ENCODE measurements around the gene ADAMTSL2.

Gene ADAMTSL2

GRCh38 chr9:133556354-133556753 is 21.9 kb downstream of the ADAMTSL2 start:
- TF ChIP-seq ZFX (IDR thresholded peaks at IDR 0.05): no peak
- TF ChIP-seq, protein P1, sequence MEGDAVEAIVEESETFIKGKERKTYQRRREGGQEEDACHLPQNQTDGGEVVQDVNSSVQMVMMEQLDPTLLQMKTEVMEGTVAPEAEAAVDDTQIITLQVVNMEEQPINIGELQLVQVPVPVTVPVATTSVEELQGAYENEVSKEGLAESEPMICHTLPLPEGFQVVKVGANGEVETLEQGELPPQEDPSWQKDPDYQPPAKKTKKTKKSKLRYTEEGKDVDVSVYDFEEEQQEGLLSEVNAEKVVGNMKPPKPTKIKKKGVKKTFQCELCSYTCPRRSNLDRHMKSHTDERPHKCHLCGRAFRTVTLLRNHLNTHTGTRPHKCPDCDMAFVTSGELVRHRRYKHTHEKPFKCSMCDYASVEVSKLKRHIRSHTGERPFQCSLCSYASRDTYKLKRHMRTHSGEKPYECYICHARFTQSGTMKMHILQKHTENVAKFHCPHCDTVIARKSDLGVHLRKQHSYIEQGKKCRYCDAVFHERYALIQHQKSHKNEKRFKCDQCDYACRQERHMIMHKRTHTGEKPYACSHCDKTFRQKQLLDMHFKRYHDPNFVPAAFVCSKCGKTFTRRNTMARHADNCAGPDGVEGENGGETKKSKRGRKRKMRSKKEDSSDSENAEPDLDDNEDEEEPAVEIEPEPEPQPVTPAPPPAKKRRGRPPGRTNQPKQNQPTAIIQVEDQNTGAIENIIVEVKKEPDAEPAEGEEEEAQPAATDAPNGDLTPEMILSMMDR (conservative IDR thresholded peaks at IDR 0.05): no peak
- H3K27ac ChIP-seq: no peak overlapping the region

DNA sequence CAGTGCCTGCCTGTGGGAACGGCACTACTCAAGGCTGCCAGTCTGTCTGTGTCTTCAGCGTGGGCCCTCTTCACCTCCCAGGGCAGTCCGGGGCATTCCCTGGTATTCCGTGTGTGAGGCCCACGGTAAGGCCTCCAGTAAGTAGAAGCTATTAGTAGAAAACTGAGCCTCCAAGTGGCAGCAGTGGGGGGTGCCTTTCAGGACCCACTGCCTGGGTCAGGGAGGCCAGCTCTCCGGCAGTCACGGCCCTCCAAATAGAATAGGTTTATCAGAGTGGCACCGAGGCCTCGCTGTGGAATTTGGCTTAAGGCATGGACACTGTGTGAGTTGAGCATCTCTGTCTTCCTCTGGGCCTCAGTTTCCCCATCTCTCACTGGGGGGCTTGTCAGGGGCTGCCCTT is 23.1 kb downstream of the ADAMTSL2 start:
- TF ChIP-seq, protein P1 (conservative IDR thresholded peaks at IDR 0.05): no peak
- TF ChIP-seq ZFX (IDR thresholded peaks at IDR 0.05): no peak
- H3K27ac ChIP-seq: no peak overlapping the region

- TF ChIP-seq, protein P1 (conservative IDR thresholded peaks at IDR 0.05): no peak
- TF ChIP-seq ZFX (IDR thresholded peaks at IDR 0.05): no peak
- no peak overlapping the region for H3K27ac ChIP-seq
Measured at GRCh38 chr9:133558191-133559126, 24.0 kb downstream of the ADAMTSL2 start.

DNA sequence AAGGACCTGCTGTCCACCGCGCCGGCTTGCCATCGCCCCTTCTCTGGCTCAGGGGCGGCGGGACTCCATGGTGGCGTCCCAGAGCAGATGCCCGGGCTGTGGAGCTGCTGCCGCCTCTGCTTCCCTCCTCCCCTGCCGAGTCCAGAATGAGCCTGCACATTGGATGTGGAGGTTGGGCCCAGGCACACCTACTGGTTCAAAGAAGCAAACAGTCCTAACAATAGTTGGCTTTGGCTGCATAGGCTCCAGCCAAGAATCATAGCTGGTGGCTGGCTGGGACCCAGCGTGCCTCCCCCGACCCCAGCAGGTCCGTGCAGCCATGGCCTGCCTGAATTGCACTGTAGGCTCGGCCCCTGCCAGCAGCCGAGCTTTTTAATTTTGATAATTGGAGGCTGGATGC is 25.8 kb downstream of the ADAMTSL2 start:
- no peak for TF ChIP-seq ZFX (IDR thresholded peaks at IDR 0.05)
- TF ChIP-seq, protein P1 (conservative IDR thresholded peaks at IDR 0.05): no peak
- H3K27ac ChIP-seq: no peak overlapping the region

- no peak overlapping the region for H3K27ac ChIP-seq
- TF ChIP-seq, protein P1 (conservative IDR thresholded peaks at IDR 0.05): no peak
- TF ChIP-seq ZFX (IDR thresholded peaks at IDR 0.05): no peak
Measured at GRCh38 chr9:133560944-133561343, 26.4 kb downstream of the ADAMTSL2 start.

DNA sequence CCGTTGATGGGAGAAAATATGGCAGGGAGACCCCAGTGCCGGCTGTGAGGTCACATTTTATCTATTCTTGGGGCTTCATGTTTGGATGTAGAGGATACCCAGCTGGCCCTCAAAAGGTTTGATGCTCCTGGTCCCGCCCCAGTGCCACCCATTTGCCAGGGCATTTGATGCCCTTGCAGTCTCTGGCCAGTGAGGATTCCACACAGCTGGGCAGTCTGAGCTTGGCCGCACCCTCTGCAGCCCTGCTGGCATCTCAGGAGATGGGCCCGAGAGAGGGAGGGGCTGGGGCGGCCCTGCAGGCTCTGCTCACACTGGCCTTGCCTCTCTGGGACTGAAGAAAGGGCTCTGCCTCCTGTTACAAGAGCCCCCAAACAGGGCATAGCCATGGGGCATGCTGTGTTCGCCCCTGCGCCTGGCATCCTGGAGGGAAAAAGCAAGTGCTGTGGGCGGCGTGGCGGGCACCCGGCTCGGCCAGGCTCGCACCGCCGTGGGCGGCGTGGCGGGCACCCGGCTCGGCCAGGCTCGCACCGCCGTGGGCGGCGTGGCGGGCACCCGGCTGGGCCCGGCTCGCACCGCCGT is 27.6 kb downstream of the ADAMTSL2 start:
- H3K27ac ChIP-seq: no peak overlapping the region
- TF ChIP-seq, protein P1 (conservative IDR thresholded peaks at IDR 0.05): no peak
- TF ChIP-seq ZFX (IDR thresholded peaks at IDR 0.05): no peak

GRCh38 chr9:133562611-133563290 is 28.2 kb downstream of the ADAMTSL2 start:
- H3K27ac ChIP-seq: no peak overlapping the region
- TF ChIP-seq ZFX (IDR thresholded peaks at IDR 0.05): no peak
- TF ChIP-seq, protein P1 (conservative IDR thresholded peaks at IDR 0.05): no peak
